ENCODE data around the gene PGBD5. TPM values are rescaled to one million over a fixed set of nuclear protein-coding genes. Genes with fewer than 3 reads are reported as not detected.

PGBD5 gene
- polyA plus RNA-seq, 1 of the 3 experiments (the other 2 are of a cell fraction): 0.15 TPM

DNA sequence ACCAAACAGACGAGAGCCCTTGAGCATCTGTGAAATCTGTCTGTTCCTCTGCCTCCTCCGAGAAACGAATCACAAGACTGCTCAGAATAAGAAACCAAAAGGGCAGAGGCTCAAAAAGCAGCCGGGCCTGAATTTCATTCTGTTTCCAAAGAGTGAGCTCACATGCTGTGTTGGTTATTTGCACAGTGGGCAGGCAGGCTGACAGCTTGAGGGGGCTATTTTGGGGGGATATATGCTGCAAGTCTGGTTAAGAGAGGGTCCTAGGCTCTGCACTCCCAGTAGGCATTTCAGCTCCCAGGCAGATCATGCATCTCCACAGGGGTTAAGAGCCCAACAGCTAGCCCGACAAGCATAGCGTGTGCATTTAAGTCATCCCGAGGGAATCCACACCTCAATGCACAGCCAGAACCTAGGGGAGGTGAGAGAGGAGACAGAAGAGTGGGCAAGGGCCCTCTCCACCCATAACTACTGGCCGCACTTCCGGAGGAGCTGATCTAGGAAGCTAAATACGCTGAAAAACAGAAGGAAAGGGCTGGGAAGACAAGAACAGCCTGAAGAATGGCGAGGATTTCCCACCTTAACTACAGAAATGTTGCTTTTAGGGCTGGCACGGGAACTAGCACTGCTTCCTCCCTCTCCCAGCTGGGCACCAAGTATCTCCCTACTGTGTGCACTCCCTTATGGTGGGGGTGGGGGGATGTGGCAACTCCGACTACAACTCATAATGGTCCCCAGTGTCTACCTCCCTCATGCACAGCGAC lies 3.7 kb downstream of the PGBD5 start:
- ChIA-PET POLR2A (no interaction called here), CTCF (interaction anchor here (0.8 to 1.5 kb wide), 2 partner anchors 28 to 864 kb away, joined by 3 read pairs; partner anchors contain the start of gene ABCB10)
- Histone ChIP-seq H3K4me3 (ENCODE audit: low read depth in 2 of 2, low read length in 1 of 2) (no peak overlapping the region), H4K20me1 (ENCODE audit: insufficient read depth) (no peaks in the 10 kb centered on the region), H3K79me2 (ENCODE audit: insufficient read depth) (no peaks in the 10 kb centered on the region), H2AFZ (ENCODE audit: low read depth) (no peak overlapping the region), H3K36me3 (replicated peaks in 1 of 2; ENCODE audit: control insufficient read depth in 1 of 2, insufficient read depth in 2 of 2, low read length in 1 of 2) (no peaks in the 10 kb centered on the region), H3K4me2 (no peak overlapping the region), H3K27me3 (ENCODE audit: insufficient read depth) (peaks cover 33% of the 10 kb centered on the region), H3K9me2 (no peaks in the 10 kb centered on the region), H3F3A (replicated peaks; ENCODE audit: insufficient read depth) (no peaks in the 10 kb centered on the region), H3K4me1 (ENCODE audit: control insufficient read depth in 1 of 2, insufficient read depth in 2 of 2, low read depth in 1 of 2, low read length in 1 of 2) (peaks cover 0 to 38% of the 10 kb centered on the region in 2 experiments; a peak in 2 of 4 replicates), H3K9ac (no peak overlapping the region), H3K9me3 (no peaks in the 10 kb centered on the region), H3K27ac (ENCODE audit: low read depth in 2 of 2, low read length in 1 of 2) (peak overlapping the region in 1 of 2 experiments; percentile 73; a peak in 1 of 4 replicates)
- TF ChIP-seq SMC3 (IDR thresholded peaks at IDR 0.05; ENCODE audit: low read depth, low read length): no peak
- TF ChIP-seq EP300 (IDR thresholded peaks at IDR 0.05; ENCODE audit: borderline replicate concordance in 1 of 2, low read depth in 1 of 2, low read length in 1 of 2): no peak
- TF ChIP-seq, protein P1, sequence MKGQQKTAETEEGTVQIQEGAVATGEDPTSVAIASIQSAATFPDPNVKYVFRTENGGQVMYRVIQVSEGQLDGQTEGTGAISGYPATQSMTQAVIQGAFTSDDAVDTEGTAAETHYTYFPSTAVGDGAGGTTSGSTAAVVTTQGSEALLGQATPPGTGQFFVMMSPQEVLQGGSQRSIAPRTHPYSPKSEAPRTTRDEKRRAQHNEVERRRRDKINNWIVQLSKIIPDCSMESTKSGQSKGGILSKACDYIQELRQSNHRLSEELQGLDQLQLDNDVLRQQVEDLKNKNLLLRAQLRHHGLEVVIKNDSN (IDR thresholded peaks at IDR 0.05; ENCODE audit: borderline replicate concordance, low read depth): no peak
- TF ChIP-seq, protein P2, sequence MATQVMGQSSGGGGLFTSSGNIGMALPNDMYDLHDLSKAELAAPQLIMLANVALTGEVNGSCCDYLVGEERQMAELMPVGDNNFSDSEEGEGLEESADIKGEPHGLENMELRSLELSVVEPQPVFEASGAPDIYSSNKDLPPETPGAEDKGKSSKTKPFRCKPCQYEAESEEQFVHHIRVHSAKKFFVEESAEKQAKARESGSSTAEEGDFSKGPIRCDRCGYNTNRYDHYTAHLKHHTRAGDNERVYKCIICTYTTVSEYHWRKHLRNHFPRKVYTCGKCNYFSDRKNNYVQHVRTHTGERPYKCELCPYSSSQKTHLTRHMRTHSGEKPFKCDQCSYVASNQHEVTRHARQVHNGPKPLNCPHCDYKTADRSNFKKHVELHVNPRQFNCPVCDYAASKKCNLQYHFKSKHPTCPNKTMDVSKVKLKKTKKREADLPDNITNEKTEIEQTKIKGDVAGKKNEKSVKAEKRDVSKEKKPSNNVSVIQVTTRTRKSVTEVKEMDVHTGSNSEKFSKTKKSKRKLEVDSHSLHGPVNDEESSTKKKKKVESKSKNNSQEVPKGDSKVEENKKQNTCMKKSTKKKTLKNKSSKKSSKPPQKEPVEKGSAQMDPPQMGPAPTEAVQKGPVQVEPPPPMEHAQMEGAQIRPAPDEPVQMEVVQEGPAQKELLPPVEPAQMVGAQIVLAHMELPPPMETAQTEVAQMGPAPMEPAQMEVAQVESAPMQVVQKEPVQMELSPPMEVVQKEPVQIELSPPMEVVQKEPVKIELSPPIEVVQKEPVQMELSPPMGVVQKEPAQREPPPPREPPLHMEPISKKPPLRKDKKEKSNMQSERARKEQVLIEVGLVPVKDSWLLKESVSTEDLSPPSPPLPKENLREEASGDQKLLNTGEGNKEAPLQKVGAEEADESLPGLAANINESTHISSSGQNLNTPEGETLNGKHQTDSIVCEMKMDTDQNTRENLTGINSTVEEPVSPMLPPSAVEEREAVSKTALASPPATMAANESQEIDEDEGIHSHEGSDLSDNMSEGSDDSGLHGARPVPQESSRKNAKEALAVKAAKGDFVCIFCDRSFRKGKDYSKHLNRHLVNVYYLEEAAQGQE (IDR thresholded peaks at IDR 0.05; ENCODE audit: low read depth, low read length): no peak
- TF ChIP-seq, protein P3, sequence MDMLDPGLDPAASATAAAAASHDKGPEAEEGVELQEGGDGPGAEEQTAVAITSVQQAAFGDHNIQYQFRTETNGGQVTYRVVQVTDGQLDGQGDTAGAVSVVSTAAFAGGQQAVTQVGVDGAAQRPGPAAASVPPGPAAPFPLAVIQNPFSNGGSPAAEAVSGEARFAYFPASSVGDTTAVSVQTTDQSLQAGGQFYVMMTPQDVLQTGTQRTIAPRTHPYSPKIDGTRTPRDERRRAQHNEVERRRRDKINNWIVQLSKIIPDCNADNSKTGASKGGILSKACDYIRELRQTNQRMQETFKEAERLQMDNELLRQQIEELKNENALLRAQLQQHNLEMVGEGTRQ (IDR thresholded peaks at IDR 0.05; ENCODE audit: borderline replicate concordance, low read depth, low read length): no peak
- TF ChIP-seq NFIC (IDR thresholded peaks at IDR 0.05; ENCODE audit: borderline replicate concordance): no peak
- TF ChIP-seq JUND (IDR thresholded peaks at IDR 0.05): no peak
- TF ChIP-seq, protein P4, sequence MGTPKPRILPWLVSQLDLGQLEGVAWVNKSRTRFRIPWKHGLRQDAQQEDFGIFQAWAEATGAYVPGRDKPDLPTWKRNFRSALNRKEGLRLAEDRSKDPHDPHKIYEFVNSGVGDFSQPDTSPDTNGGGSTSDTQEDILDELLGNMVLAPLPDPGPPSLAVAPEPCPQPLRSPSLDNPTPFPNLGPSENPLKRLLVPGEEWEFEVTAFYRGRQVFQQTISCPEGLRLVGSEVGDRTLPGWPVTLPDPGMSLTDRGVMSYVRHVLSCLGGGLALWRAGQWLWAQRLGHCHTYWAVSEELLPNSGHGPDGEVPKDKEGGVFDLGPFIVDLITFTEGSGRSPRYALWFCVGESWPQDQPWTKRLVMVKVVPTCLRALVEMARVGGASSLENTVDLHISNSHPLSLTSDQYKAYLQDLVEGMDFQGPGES (IDR thresholded peaks at IDR 0.05; ENCODE audit: low read depth, low read length): no peak
- TF ChIP-seq, protein P5, sequence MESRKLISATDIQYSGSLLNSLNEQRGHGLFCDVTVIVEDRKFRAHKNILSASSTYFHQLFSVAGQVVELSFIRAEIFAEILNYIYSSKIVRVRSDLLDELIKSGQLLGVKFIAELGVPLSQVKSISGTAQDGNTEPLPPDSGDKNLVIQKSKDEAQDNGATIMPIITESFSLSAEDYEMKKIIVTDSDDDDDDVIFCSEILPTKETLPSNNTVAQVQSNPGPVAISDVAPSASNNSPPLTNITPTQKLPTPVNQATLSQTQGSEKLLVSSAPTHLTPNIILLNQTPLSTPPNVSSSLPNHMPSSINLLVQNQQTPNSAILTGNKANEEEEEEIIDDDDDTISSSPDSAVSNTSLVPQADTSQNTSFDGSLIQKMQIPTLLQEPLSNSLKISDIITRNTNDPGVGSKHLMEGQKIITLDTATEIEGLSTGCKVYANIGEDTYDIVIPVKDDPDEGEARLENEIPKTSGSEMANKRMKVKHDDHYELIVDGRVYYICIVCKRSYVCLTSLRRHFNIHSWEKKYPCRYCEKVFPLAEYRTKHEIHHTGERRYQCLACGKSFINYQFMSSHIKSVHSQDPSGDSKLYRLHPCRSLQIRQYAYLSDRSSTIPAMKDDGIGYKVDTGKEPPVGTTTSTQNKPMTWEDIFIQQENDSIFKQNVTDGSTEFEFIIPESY (IDR thresholded peaks at IDR 0.05; ENCODE audit: borderline replicate concordance, low read depth): no peak
- no peak for TF ChIP-seq TCF12 (IDR thresholded peaks at IDR 0.05)
- no peak for TF ChIP-seq POLR2AphosphoS5 (IDR thresholded peaks at IDR 0.05; ENCODE audit: low read depth, low read length)
- TF ChIP-seq MXI1 (IDR thresholded peaks at IDR 0.05; ENCODE audit: low read depth, low read length): no peak
- no peak for TF ChIP-seq FOSL2 (IDR thresholded peaks at IDR 0.05; ENCODE audit: borderline replicate concordance, low read depth)
- no peak for TF ChIP-seq NRF1 (IDR thresholded peaks at IDR 0.05; ENCODE audit: low read depth, low read length)
- TF ChIP-seq, protein P6, sequence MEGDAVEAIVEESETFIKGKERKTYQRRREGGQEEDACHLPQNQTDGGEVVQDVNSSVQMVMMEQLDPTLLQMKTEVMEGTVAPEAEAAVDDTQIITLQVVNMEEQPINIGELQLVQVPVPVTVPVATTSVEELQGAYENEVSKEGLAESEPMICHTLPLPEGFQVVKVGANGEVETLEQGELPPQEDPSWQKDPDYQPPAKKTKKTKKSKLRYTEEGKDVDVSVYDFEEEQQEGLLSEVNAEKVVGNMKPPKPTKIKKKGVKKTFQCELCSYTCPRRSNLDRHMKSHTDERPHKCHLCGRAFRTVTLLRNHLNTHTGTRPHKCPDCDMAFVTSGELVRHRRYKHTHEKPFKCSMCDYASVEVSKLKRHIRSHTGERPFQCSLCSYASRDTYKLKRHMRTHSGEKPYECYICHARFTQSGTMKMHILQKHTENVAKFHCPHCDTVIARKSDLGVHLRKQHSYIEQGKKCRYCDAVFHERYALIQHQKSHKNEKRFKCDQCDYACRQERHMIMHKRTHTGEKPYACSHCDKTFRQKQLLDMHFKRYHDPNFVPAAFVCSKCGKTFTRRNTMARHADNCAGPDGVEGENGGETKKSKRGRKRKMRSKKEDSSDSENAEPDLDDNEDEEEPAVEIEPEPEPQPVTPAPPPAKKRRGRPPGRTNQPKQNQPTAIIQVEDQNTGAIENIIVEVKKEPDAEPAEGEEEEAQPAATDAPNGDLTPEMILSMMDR (IDR thresholded peaks at IDR 0.05): no peak
- TF ChIP-seq MEF2A (IDR thresholded peaks at IDR 0.05; ENCODE audit: borderline replicate concordance, low read depth): no peak
- WGBS (ENCODE audit: low lambda C conversion rate): 34% methylated on average over 14 of the region's 14 CpGs
- no peak for DNase-seq

Measured in SK-N-SH (cell line).